Activated T-helper 1 cell treated with anti-CD3 and anti-CD28 coated beads, Interleukin-2, amount 50 U/mL, for 16 hours (primary cell): ENCODE data around the gene MSI2.

ENCODE experiments used
- DNase-seq, 2 donors: peaks; one replicate each; pipeline ENCODE4 v3.0.0-alpha.2; 2020; ENCODE audit warnings: low read depth in 1 of 2, low spot score in 1 of 2

The MSI2 gene

DNA sequence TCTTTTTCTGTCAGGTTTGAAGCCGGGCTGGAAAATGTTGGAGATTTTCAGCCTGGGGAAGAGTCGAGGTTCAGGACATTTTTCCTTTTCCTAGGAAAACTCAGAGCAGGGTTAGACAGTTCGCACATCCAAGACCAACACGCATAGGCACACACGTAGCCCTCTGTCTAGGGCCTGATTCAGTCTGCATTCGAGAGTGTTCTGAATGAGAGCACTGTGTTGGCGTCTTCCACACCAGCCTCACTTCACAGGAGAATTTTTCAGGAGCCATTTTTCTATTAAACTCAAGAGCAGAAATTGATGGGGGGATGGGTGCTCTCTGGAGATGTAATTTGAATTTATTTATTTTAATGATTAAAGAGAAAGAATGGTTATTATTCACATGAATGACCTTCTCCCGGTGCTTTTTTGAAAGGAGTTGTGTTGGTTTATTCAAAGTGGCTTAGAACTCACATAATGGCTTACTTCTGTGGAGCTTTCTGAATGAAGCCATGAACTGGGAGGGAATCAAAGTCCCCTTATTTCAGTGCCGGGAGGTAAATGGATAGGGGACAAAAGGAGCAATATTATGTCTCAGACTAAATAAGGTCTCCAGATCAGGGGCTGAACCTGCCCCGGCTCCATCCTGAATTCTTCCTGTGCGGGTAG is 294.5 kb downstream of the MSI2 start:
- no peak for DNase-seq

DNA sequence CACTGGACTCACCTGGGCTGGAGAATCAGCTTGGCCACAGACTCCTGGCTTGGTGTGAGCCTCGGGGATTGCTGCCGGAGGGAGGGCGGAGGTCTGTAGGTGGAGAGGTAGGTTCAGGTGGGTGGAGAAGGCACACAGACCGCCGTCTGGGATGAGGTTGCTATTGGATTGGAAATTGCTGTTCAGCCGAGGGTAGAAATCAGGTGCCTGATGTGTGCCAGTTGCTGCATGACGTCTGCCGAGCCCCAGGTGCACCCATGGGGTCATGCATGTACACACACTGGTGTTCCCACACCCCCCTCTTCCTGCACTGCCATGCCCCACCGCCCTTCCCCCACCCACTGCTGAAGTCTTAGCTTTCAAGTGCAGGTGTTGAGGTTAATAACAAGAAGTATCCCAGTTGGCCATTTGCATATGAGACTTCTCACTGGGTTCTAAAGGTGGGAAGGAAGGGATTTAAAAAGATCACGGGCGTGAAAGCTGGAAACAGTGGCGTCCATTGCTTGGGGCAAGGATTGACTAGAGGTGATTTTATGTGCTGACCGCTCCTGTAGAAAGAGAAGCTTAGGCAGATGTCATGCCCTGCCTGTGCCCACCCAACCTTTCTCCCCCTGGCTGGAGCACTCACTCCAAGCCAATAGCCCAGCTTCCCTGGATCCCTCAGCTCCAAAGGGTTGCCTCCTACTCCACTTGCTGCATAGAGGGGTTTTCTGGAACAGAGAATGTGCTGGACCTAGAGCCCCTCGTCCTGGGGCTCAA is 295.2 kb downstream of the MSI2 start:
- DNase-seq = no peak

DNA sequence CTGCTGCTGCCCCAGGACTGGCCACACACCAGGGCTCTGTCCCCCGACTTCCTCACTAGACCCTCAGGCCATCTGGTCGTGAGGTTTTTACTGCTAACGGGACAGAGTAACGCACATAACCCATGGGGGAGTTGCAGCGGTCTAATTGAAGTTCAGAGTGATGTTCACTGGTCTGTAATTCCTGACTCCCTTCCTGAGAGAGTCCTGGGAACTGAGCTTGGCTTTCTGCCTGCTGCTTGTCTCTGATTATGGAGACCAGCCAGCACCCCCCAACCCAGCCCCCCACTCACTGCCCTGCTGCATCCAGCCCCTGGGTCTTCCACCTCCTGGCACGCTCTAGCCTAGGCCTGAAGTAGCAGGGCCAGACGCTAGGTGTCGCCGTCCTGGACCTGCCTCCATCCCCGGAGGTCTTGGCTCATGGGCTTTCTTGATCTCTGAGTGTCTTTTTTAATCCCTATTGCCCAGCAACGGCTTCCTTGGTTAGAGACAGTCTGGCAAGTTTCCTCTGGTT is 295.8 kb downstream of the MSI2 start:
- DNase-seq = no peak

DNA sequence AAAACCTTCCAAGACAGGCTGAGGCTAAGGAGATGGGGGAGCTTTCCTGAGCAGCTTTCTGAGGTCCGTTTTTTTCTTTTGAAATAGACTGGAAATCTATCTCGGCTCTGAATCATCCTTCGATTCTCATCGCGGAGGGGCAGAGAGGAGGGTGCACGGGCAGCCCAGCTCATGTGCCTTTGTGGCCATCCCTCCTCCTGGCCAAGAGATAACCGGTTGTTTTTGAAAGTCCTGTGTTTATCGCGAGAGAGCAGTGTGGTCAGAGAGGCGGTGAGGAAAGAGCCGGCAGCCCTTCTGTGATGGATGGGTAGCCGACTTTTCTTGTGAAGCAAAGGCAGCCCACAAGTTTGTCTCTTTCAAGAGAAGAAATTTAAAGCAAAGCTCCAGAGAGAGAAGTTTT is 297.2 kb downstream of the MSI2 start:
- no peak for DNase-seq

DNA sequence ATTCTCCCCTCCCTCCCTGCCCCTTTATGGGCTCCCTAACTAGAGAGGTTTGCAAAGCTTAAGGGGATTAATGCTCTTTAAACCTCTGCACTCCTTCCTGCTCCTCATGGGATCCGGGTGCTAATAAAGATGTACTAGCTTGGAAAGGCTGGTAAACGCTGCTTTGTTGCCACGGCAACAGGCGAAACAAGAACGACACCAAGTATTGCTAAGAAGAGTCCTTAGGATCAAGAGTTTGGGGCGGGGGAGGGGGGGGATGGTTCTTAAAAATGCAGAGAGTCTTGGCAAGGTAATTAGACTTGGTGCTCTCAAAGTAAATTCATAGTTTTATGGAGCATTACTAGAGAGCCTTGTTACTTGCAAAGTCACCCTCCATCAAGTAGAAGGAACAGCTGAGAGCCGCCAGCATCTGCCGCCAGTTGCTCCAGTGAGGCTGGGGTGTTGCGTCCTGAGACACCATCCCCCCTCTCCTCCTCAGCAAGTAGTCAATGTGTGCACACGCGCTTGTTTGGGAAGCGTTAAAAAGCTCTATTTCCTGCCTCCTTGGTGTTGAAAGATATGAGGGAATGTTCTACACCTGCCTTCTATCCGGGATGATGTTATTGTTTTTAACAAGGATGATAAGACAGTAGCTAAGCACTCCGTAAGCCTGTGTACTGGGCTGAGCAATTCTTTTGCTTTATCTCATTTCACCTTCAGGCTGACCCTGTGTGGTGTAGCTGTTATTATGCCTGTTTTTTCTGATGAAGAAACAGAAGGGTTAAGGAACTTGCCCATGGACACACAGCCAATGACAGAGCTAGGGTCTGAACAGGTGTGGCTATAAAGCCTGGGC is 297.9 kb downstream of the MSI2 start:
- no peak for DNase-seq

DNA sequence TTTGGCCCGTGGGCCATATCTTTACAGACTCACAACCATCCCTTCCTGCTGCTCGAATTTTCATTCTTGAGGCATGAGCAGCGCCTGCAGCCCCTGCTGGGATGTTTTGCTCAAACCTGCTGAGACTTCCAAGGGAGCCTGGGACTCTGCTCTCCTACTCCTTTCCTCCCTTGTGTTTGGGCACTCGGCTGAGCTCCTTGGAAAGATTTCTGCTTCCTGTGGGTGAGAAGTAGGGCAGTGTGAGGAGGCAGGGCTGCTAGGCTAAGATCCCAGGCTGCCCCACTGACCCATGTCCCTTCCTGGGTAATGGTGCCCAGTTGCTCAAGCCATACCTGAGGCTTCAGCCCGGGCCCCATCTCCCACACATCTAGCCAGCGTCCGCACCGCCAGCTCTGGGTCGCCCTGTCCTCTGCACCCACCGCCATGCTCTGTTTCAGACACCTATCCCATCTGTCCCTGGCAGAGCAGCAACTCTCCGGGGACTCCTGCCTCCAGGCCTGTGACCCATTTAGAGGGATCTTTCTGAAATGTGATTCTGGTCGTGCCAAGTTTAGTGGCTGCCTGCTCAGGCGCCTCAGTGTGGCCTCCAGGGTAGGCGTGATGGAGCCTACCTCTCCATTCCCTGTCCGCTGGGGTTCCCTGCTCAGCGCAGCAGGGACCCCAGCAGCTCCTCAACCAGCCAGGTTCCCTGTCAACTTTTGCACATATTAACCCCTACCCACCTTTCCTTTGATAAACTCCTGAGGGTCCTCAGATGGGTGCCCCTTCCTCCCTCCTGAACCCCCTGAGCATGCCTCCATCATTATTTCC is 298.7 kb downstream of the MSI2 start:
- no peak for DNase-seq

DNA sequence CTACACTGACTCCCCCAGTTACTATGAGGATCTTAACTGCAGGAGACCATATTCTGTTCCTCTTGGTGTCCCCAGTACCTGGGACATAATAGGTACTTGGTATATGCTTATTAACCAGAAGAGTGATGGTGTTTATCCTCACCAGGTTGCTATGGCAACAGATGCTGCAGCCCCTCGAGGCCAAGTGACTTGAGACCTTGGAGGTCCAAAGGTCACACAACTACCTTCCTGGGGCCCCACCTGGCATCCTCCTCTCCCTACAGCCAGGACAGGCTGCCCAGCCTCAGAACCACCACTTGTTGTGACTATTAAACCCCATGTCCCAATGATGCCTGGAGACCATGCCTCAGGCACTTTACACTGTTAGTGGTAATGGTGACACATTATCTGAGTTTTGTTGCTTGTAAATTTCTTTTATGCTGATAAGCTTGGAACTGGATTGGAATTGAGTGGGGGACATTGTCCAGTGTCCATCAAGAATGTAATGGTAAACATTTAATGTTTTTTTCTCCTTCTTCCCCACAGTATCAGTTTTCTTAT is 299.4 kb downstream of the MSI2 start:
- no peak for DNase-seq

DNA sequence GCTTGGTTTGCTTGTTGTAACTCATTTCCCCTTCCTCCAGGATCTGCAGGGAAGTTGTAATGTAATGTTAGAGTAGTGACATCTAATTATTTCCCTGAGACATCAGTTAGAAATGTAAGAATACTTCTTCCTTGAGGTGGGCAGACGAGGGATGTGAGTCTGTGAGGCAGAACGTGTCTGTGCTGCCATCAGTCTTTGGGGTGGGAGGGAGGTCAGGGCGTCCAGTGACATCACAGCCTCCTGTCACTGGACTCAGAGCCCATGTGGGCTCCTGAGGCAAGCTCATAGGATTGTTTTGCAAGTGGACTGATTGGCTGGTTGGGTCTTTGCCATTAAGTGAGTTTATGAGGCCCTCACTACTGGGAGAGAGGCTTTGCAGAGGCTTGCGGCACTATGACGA is 300.0 kb downstream of the MSI2 start:
- DNase-seq = no peak

DNA sequence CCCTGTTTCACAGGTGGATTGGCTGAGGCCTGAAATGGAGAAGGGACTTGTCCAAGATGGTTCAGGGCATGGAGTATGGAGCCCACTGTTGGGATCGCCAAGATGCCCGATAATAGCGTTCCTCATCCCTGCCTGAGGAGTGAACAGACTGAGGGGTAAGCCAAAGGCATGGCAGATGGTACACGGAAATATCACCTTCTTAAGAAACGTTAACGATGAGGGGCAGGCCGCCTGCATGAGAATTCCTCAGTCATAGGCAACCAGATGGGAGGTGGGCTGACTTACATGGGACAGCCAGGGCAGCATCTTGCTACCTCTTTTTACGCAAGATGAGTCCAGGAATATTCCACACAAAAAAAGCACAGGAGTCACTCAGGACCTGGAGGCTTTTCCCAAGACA is 300.7 kb downstream of the MSI2 start:
- no peak for DNase-seq

DNA sequence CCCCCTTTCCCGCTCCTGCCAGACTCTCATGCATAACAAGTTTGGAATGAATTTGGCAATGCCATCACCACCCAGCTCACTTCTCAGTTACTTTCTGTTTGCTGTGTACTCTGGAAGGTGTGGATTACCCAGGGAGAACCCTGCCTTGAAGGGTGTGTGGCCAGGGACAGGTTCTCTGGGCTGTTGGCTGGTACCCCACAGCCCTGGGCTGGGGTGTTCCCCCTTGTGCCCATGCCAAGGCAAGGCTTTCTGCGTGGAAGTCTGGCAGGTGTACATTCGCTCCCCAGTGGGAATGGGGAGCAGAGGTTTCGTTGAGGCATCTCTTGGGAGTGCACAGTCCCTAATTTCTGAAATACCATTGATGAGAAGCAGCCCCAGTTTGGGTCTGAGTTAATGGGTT is 301.1 kb downstream of the MSI2 start:
- no peak for DNase-seq

DNA sequence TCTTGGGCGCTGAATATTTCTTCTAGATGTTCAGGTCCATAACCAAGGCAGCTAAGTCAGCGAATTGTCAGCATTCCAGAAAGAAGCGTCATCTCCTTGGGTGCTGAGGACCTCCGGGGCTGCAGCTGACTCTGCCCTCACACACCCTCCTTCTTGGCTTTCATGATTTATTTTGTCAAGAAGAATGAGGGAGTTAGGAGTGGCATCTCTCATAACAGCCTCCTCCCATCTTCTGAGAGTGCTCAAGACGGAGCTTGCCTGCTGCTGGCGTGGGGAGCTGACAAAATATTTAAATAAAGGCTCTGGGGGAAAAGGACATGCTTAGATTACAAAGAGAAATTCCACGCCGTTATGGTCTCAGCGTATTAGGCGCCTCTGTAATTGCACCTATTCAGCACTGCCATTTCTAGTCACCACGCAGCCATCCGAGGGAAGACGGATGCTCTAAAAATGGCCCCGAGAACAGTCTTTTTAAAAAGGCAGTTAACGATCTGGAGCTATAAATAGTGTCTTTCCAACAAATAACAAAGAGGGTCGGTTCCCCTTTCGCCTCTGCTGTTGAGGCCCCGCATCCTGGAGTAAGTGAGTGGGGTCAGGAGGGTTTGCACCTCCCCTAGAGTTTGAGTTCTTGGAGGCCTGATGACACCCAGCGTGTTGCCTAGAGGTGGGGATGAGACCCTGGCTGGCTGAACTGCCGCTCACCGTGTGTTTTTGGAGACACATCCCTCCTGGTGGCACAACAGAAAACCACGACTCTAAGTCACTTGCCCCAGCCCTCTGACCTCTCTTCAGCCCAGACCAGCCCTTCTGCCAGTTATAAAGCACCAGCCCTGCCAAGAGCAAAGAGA is 301.7 kb downstream of the MSI2 start:
- no peak for DNase-seq

DNA sequence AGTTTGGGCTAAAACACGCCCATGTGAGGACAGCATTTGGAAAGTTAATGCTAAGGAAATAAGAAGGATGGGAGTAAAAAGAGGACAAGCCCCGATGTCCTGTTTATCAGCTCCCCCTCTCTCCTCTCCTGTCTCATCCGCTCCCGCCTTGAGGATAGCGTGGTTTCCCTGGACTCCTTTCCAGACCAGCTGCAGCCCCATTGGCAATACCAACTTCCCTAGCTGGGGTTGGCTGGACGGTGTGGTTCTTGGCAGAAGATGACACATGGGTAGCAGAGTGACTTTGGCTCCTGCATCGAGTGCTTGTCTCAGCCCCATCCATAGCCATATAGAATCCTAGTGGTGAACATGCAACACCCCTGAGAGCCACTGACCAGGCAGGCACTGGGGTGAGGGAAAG is 302.9 kb downstream of the MSI2 start:
- DNase-seq = no peak

DNA sequence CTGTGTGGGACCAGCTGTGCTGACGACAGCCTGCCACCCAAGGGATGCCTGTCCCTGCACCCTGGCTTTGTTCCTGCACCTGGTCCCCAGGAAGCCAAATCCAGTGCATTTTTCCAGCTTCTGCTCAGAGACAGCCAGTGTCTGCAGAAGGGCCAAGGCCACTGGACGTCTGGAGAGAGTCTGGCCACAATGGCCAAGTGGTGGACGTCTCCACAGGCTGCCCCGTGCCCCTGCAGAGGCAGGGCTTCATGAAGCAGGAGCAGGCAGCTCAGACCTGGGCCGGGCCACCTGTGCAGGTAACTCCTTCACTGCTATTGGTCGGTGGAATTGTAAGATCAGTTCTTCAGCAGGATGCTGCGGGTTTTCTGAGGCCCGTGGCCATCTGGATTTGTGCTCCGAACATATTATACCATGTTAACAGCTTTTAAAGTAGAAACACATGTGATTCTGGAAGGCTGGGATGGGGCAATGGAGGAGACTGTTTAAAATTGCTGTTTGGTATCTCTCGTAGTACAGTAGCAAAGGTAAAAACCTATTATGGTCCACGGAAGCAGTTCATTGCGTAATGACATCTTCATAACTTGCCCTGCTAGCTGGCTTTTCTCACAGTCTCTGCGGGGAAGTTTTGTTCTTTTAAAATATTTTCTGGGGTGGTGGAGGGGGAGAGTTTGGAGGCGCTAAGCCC is 303.5 kb downstream of the MSI2 start:
- no peak for DNase-seq

DNA sequence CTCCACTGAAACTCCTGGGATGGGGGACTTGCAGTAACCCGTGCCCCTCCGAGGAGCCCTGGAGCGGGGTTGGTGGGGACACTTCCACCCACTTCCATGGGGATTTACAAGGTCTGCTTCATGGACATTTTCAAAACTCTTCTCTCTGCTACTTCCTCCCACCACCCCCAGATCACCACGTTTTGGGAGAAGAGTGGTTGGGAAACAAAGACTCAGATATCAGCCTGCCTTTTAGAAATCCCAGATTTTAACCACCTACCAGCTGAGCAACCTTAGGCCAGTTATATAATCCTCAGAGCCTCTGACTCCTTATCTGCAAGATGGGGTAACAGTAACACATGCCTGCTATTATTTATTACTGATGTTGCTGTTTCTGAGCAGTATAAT is 304.0 kb downstream of the MSI2 start:
- DNase-seq = no peak

DNA sequence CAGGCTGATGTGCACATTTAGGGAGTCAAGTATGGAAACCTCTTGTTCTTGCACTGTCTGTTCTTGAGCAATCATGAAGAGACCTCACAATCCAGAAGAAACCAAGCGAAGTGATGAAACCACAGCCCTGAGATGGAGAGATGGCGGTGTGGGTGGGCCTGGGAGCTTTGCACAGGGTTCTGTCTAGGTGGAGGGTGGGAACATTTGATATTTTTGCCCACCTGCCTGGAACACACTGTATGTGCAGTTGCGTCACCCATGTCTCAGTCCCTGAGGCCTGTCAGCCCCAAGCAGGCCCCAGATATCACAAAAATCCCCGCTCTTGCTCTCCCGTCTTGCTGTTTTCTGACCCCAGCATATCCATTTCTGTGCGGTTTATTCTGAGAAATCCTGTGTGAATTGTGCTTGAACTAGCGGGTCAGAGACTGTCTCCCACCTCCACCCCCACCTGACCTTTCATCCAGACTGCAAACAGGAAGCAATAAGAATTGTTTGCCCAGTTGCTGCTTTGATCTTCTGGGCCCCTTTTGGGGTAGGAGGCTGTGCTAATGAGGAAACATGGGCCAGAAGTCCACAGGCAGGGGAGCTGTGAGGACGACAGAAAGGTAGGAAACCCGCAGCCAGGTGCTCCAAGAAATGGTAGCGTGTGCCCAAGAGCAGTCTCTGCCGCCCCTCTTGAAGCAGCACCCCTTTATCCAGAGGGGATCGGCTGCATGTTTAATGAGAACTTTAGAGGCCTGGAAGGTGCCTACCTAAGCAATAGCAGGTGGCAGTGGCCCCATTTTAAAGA is 304.9 kb downstream of the MSI2 start:
- DNase-seq = no peak

DNA sequence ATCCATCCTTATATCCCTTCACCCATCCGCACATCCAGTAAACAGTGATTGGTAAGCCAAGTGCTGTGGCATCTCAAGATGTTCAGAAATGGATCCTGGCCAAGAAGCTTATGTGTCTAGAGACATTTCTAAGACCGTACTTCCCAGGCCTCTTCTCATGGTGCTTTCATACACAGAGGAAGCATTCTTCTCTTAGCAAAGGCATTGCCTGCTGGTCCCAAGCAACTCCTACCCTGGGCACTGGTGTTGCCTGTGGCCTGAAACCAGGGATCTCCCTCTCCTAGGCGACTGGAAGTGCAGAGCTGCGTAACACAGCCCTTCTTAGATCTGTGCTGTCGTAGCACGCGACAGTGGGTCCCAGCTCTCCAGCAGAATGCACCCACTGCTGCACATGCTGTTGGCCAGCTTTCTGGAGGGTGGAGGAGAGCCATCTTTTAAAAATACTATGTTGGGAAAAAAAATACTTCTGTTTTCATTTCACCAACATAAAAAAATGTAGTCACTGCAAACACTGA is 305.9 kb downstream of the MSI2 start:
- no peak for DNase-seq

DNA sequence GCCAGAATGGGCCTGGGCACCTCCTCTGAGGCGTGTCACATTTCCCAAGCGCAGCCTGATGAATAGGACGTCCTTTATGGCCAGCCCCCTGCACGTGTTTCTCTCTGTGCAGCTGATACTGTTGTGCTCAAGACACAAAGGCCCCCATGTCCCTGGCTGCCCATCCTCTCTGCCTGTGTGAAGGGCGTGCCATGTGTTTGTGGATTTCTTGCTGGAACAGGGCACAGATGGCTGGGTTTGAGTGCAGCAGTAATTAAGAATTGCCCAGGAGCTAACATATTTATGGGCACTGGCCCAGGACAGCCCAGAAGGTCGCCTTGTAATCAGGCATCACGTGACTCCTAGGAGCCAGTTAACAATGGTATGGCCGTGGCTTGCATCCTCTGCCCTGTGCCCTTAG is 307.6 kb downstream of the MSI2 start:
- DNase-seq = no peak

DNA sequence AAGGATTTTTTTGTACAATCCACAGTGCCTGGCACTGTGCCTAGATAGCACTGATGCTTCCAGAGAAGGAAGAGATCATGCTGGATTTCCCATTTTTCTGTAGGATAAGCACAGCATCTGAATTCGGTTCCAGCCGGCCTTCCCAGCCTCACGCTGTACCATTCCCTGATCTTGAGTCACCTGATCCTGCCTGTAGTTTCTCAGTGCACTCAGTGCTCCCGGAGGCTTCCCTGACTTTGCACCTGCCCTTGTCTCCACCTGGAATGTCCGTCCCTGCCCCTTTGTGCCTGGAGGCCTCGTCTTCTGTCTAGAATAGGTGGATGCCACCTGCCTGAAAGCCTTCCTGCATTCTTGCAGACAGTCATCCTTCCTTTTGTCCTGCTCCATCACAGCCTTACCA is 308.9 kb downstream of the MSI2 start:
- DNase-seq = no peak
